OCI-M1 (cell line): Measurements from ENCODE around the gene DCDC2B.
"Not testable (repeated sequence)": the region's sequence is repeated elsewhere in the genome, so short reads cannot be mapped to it uniquely, and the experiment has no call there.

ENCODE experiments used
- DNase-seq: peaks from one replicate; lab custom pipeline; 2025; lab: John Stamatoyannopoulos, UW

The DCDC2B gene

DNA sequence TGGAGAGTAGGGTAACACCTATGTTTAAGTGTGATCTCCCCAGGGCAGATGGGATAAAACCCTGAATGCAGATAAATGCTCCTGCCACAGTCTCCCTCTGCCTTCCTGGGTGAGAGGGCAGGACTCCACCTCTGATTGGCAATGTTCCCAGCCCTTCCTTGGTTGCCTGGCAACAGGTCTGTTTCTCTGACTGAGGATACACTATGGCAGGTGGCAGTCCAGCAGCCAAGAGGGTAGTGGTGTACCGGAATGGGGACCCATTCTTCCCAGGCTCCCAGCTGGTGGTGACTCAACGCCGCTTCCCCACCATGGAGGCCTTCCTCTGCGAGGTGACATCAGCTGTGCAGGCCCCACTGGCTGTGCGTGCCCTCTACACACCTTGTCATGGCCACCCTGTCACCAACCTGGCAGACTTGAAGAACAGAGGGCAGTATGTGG is at the start of gene DCDC2B:
Gene DCDC2B (plus strand): TSS at position 199 of the 438 bp plus-strand sequence. CDS start 5 bp downstream, at position 204.
- peak; percentile 36 for DNase-seq

DNA sequence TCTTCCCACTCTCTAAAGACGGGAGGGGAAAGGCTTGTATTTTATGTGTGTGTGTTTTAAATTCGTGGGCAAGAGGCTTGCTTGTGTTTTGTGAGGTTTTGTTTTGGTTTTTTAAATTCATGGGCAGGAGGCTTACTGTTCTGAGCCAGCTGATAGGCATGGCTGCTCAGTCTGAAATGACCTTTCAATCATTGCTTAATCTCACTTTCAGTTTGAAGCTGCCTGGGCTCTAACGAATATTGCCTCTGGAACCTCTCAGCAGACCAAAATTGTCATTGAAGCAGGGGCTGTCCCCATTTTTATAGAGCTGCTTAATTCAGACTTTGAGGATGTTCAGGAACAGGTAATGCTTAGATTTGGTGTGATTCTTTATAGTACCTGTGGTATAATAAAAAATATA is 49.7 kb upstream of the DCDC2B start:
- no peak for DNase-seq

DNA sequence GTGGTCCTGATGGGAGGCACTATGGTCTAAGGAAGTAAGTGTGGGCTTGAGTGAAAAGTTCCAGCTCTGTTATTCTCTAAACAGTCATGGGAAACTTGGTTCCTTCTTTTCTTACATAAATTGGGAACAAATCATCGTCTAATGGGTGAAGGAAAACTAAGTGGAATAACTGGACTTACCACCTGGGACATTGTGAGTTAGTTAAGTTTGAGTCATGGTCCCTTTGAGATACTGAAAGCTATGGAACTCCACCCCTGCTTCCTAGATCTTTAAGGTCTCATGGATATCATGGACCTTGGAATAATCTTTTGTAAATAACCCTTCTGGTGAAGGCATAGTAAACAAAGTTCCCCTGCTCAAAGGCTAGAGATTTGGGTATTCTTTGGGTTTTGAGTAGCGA is 45.5 kb upstream of the DCDC2B start:
- DNase-seq = no peak

DNA sequence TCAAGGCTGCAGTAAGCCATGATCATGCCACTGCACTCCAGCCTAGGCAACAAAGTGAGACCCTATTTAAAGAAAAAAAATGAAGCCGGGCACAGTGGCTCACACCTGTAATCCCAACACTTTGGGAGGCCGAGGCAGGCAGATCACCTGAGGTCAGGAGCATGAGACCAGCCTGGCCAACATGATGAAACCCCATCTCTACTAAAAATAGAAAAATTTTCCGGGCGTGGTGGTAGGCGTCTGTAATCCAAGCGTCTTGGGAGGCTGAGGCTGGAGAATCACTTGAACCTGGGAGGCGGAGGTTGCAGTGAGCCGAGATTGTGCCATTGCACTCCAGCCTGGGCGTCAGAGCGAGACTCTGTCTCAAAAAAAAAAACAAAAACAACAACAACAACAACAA is 43.3 kb upstream of the DCDC2B start:
- not testable (repeated sequence) for DNase-seq

DNA sequence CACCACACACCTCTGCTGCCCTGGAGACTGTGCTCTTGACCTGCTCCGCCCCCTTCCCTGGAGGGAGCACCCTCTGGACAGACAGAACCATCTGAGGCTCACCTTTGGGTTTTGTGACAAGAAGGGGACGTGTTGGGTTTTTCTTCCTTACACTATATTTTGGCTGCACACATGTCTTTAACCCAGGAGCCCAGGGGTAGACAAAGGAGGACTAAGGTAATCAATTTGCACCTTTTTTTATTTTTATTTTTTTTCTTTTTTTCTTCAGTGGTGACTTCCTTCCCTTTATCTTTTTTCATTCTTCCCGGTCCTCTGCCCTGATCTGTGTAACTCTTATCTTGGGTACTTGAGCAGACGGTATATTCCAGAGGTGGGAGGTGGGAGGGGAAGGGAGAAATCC is 37.9 kb upstream of the DCDC2B start:
- DNase-seq = no peak

DNA sequence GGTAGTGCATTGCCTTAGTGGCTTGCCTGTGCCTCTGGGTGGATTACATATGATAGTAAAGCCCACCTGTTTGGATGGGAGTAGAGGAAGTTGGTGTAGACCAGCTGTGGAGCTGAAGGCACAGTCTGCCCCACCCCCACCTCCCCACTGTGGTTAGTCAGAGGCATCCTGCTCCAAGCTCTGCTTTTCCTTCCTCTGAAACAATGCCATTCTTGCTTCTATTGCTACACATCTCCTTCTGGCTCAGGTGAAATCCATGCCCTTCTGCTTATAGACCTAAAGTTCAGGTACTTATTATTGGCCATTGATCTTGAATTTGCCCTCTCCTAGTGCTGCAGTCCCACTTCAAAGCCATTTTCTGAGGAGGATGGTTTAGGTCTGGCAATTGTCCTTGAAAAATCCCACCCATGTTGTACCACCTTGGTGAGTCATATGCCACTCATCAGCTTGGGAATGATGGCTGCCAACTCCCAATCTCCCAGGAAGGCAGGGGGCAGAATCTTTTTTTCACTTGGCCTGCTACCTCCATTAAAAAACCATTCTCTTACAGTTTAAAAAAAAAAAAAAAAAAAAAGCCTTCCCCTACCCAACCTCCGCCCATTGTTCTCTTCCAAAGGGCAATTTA is 36.2 kb upstream of the DCDC2B start:
- no peak for DNase-seq

DNA sequence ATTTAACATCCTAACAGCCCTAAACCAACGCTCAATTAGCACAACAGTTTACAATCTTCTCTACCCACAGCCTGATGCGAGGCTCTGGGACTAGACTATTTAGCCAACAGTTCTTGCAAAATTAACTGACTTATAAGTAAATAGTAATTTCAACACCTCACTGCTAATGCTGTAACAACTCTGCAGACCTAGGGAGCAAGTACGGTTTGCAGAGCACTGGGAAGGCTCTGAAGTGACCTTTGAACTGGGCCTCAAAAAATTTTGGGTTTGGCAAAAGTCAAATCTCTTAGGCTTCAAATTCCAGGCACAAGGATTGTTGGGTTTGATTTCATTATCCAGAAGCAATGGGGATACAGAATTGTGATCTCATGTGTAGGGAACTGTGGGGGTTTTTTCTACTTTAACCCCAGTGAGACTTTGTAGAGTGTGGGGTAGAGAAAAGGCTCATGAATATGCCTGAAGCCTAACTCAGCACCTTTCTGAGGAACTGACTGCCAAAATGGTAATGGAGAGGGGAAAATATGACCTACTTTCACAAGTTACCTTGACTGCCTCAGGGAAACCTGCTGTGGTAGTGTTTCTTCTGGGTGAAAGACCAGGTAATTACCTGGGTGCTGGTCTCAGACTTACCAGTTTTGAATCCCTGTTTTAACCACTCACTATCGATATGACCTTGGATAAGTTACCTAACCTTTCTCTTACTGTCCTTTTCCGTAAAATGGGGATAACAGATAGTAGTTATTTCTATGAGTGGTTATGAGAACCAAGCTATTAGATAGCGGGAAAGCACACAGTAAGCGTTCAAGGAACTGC is 30.3 kb upstream of the DCDC2B start:
- DNase-seq = no peak

DNA sequence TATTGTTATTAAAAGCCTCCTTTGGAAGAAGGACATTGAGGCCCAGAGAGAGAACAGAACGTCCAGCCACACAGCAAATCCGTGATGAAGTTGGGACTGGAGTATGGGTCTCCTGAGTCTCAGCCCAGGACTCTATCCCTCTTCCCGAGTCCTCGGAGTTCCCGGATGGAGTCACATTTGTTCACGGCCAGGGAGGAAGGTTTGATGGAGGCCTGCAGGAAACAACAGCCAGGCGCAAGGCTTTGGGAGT is 29.8 kb upstream of the DCDC2B start:
- no peak for DNase-seq

DNA sequence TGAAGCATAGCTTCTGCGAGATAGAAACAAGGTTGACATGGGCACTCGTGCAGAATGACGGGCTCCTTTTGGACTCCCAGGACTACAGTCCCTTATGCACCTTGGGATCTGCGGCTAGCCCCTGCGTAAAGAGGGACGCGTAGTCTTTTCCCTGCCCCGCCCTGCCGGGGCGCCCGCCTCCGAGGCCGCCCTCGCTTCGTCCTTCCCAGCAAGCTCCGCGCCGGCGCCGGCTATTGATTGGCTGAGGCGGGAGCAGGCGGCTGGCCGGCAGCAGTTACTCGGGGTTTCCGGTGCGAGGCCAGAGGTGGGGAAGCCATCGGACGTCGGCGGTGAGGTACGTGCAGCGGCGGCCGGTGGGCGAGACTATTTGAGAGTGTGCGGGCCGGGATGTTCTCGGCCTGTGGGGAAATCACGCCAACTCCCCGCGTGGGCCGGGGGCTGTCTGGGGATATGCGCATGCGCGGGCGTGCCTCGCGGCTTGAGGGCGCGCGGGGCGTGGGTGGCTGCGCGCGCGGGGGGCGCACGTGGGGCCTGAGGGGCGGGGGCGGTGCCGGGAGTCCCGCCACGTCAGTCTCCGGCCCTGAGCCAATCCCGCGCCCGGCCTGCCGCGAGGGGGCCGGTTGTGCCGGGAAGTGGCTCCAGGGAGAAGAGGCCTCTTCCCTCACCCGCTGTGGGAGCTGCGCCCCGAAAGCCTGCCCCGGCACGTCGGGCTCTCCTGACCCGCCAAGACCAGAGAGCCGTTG is 29.3 kb upstream of the DCDC2B start, which contains the start of gene TXLNA:
Gene TXLNA (plus strand): TSS at position 233 of the 743 bp plus-strand sequence. CDS start 671 bp downstream, outside the sequence.
- DNase-seq = peak; percentile 95

DNA sequence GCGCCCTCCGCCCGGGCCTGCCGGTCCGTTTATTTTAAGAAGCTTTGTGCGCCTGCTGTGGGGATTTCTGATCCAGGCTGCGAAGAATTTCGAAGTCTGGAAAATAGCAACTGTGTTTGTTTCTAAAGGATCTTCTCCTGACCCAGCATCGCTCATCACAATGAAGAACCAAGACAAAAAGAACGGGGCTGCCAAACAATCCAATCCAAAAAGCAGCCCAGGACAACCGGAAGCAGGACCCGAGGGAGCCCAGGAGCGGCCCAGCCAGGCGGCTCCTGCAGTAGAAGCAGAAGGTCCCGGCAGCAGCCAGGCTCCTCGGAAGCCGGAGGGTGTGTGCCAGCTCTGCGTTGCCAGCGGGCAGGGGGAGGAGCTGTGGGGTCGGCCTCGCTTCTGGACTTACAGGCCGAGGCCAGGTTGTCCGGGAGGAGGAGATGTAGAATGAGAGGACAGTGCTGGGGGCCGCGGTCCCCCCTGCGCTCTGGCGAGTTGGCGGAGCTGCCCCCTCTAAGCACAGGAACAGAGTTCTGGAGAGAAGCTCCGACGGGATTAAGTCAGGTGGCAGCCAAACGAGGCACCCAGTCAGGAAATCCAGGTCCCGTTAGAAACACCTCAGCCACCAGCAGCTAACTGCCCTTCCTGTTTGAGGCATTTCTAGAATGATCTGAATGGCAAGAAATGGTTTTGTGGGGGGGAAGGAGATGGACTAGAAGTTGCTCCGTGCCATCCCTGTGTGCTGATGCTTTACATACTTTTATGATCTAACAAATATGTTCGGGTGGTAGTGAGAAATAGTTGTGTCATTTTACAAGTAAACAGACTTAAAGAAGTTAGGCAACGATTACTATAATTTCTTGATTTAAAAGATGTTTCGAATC is 28.5 kb upstream of the DCDC2B start:
- DNase-seq = peak; percentile 64

DNA sequence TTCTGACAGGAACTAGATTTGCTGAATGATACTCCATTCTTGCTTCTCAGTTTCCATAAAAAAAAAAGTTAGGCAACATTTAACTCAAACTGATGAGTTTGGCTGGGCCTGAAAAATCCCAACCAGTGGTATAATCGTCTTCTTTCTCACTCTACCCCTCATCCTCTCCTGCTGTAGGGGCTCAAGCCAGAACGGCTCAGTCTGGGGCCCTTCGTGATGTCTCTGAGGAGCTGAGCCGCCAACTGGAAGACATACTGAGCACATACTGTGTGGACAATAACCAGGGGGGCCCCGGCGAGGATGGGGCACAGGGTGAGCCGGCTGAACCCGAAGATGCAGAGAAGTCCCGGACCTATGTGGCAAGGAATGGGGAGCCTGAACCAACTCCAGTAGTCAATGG is 27.8 kb upstream of the DCDC2B start:
- DNase-seq = no peak

DNA sequence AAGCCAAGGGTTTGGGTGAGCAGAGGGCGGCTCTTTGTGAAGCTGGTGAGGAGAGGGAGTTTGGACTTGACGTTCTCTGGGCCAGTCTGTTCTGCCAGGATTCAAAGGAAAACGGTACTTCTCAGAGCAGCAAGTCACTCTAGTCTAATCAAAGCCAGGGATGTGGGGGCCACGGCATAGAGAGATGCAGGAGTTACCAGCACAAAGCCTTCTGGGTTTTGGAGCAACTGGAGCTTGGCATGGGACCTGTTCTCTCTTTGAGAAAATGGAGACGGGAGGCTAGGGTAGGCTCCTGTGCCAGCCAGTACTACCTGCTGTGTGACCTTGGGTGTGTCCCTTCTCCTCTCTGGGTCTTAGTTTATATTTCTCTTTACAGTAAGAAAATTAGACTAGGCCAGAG is 27.3 kb upstream of the DCDC2B start:
- DNase-seq = no peak

DNA sequence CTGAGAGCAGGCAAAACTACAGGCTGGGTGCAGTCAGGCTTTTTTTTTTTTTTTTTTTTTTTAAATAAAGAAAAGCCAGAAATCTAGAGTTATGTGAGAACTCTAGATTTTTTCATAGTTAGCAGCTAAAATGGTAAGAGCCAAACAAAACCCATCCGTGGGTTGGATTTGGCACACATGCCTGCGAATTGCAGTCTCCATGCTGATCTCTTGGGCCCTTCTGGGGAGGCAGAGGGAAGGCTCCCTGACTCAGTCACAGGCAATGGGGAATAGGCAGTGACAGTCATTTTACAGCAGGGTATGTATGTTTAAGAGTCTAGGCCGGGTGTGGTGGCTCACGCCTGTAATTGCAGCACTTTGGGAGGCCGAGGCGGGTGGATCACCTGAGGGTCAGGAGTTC is 26.8 kb upstream of the DCDC2B start:
- DNase-seq = no peak

DNA sequence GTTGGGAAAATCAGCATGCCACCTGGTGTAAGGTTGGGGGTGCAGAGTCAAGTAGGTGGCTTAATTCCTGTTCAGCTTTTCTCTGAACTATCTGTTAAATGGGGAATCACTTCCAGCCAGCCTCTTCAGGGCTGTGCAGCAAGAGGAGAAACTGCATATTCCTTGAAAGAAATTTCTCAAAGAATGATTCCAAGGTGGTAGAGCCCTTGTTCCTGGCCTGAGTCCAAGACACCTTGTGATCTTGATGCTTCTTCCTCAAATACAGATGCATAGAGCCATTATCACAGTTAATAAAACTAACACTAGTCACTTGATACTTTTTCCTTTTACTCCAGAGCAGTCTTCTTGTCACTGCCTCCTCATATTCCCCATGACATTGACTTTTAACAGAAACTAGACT is 24.2 kb upstream of the DCDC2B start:
- peak; percentile 34 for DNase-seq

DNA sequence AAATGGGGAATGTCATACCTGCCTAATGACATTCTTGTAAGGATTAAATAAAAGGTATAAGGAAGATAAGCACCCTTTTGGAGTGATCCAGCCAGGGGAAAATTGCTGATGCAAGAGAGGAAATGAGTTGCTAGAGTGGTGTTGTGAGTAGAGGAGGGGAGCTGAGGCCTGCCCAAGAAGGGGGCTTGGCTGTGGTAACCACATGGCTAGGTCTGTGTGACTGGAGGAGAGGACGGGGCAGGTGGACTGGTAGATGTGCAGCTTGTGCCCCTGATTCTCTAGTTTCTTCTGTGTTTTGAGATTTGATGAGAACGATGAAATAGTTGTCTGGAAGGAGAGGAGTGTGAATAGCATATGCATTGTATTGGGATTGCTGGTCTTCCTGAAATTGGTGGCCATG is 22.8 kb upstream of the DCDC2B start:
- peak; percentile 37 for DNase-seq

DNA sequence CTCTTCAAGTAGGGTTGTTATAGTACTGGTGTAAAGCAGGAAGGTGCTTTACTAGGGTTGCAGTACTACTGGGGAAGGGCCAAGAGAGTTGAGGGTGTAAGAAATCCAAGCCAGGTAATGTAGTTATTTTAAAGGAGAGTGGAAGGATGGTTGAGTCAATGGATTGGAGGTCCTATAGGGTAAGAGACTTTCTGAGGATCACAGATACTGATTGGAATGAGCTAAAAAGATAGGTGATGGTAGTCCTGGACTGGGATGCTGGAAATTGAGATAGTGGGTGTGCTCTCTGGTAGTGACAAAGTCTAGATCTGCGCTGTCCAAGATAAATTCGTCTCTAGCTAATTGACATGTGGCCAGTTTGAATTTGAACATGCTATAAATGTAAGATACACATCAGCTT is 22.4 kb upstream of the DCDC2B start:
- DNase-seq = no peak

DNA sequence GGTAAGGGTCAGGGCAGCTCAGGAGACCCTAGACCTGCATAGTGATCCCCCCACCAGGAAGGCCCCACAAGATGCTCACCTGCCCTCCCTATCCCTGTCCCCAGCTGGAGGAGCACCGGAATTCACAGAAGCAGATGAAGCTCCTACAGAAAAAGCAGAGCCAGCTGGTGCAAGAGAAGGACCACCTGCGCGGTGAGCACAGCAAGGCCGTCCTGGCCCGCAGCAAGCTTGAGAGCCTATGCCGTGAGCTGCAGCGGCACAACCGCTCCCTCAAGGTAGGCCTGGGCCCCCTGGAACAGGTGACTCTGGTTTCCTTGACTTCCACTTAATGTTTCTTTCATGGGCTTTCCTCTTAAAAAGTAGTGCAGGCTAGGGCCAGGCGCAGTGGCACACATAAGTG is 21.0 kb upstream of the DCDC2B start:
- DNase-seq = no peak

DNA sequence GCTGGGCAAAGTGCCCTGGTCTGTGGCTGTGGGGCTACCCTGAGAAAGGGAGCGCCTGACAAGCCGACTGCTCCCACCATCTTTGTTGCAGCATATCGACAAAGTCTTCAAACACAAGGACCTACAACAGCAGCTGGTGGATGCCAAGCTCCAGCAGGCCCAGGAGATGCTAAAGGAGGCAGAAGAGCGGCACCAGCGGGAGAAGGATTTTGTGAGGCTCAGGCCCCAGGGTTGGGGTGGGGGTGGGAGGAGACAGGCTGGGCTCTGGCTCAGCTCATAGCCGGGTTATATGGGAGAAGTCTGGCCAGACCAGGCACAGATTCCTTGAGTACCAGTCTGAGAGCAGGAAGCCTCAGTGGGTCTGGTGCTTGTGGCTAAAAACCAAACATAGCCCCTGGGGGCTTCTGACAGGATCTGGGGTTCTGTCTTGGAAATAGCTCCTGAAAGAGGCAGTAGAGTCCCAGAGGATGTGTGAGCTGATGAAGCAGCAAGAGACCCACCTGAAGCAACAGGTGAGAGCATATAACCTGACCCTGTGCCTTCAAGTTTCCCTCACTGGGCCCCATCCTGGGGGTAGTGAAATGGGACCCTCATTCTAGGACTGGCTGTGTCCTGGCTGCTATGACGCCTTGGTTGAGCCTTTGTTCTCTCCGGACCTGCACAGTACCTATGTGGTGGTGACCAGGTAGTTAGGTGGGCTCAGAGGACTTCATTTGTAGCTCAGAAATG is 16.5 kb upstream of the DCDC2B start:
- DNase-seq = no peak

DNA sequence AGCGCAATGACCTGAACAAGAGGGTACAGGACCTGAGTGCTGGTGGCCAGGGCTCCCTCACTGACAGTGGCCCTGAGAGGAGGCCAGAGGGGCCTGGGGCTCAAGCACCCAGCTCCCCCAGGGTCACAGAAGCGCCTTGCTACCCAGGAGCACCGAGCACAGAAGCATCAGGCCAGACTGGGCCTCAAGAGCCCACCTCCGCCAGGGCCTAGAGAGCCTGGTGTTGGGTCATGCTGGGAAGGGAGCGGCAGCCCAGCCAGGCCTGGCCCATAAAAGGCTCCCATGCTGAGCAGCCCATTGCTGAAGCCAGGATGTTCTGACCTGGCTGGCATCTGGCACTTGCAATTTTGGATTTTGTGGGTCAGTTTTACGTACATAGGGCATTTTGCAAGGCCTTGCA is 13.9 kb upstream of the DCDC2B start:
- no peak for DNase-seq

DNA sequence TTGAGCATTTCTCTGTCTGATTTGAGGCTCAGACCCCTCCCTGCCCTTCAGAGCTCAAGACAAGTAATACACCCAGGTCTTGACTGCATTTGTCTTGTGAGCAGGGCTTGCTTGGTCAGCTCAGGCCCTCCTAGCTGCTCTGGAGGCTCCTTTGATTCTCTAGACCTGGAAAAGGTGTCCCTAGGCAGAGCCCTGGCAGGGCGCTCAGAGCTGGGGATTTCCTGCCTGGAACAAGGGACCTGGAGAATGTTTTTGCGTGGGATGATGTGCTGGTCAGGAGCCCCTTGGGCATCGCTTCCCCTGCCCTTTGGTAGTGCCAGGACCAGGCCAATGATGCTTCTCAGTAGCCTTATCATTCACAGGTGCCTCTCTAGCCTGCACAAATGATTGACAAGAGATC is 13.4 kb upstream of the DCDC2B start:
- DNase-seq = no peak
